HG03039 (cell line): ENCODE data around the gene CDKL5.
A peak's percentile ranks its signal among the peaks of the same experiment; 100 is the strongest.
"Not testable (repeated sequence)": the region's sequence is repeated elsewhere in the genome, so short reads cannot be mapped to it uniquely, and the experiment has no call there.

Source experiments
- ATAC-seq: cut with Tn5 transposase; IDR thresholded peaks from one replicate; pipeline ENCODE4 v1.9.1; 2021; ENCODE audit warnings: mild to moderate bottlenecking, moderate library complexity; ENCODE audit not compliant: unreplicated experiment

Gene CDKL5

GRCh38 chrX:18425199-18426003, at the start of gene CDKL5:
Gene CDKL5, plus strand, starts transcription at chrX:18425608. Its CDS starts 81,489 bp downstream, at chrX:18507097.
- peak; percentile 93 for ATAC-seq

- ATAC-seq, result no peak
Measured at GRCh38 chrX:18377796-18378195, 47.6 kb upstream of the CDKL5 start.

GRCh38 chrX:18389966-18390365, 35.4 kb upstream of the CDKL5 start:
- no peak for ATAC-seq

GRCh38 chrX:18390941-18391538, 34.4 kb upstream of the CDKL5 start:
- ATAC-seq, result no peak

GRCh38 chrX:18394477-18394876, 30.9 kb upstream of the CDKL5 start:
- no peak for ATAC-seq

GRCh38 chrX:18401848-18402213, 23.6 kb upstream of the CDKL5 start:
- no peak for ATAC-seq

- ATAC-seq, result no peak
Measured at GRCh38 chrX:18406531-18407266, 18.7 kb upstream of the CDKL5 start.

- no peak for ATAC-seq
Measured at GRCh38 chrX:18410038-18410437, 15.4 kb upstream of the CDKL5 start.

GRCh38 chrX:18415386-18415785, 10.0 kb upstream of the CDKL5 start:
- no peak for ATAC-seq

- ATAC-seq, result no peak
Measured at GRCh38 chrX:18422325-18422724, 3.1 kb upstream of the CDKL5 start.

- no peak for ATAC-seq
Measured at GRCh38 chrX:18422886-18423285, 2.5 kb upstream of the CDKL5 start.

GRCh38 chrX:18424482-18425198, 768 bp upstream of the CDKL5 start:
- peak; percentile 4 for ATAC-seq

GRCh38 chrX:18426004-18426320, 554 bp downstream of the CDKL5 start:
- ATAC-seq, result no peak

- no peak for ATAC-seq
Measured at GRCh38 chrX:18428006-18428405, 2.6 kb downstream of the CDKL5 start.

GRCh38 chrX:18433288-18433687, 7.9 kb downstream of the CDKL5 start:
- not testable (repeated sequence) for ATAC-seq

- no peak for ATAC-seq
Measured at GRCh38 chrX:18434896-18435295, 9.5 kb downstream of the CDKL5 start.

- no peak for ATAC-seq
Measured at GRCh38 chrX:18436017-18436416, 10.6 kb downstream of the CDKL5 start.

- ATAC-seq, result no peak
Measured at GRCh38 chrX:18440835-18441234, 15.4 kb downstream of the CDKL5 start.

- no peak for ATAC-seq
Measured at GRCh38 chrX:18441780-18442367, 16.5 kb downstream of the CDKL5 start.

GRCh38 chrX:18448416-18448815, 23.0 kb downstream of the CDKL5 start:
- ATAC-seq, result no peak

- no peak for ATAC-seq
Measured at GRCh38 chrX:18449236-18449635, 23.8 kb downstream of the CDKL5 start.
